Ovary (tissue), 9 donors: ENCODE measurements around the gene NRXN3. TPM values are rescaled to one million over a fixed set of nuclear protein-coding genes. Genes with fewer than 3 reads are reported as not detected.

Source experiments
- DNase-seq, 5 donors: peaks; one replicate each; pipeline ENCODE4 v3.0.0-alpha.2; 2019 to 2020
- H3K27ac ChIP-seq, 2 donors: fragments of 200-600 bp; one replicate each; pipeline versions ENCODE4 v1.5.1 to v1.8.0; 2019 to 2022
- H3K27me3 ChIP-seq: fragments of 200-600 bp; one replicate; pipeline ENCODE4 v1.8.0; 2022
- H3K36me3 ChIP-seq: fragments of 200-600 bp; sonication (generic); one replicate; pipeline ENCODE4 v1.5.1; 2019
- H3K4me1 ChIP-seq: one replicate; pipeline ENCODE4 v1.8.1; 2013; ENCODE audit warnings: mild to moderate bottlenecking, moderate library complexity; ENCODE audit not compliant: insufficient read depth
- H3K4me3 ChIP-seq: fragments of 200-600 bp; sonication (generic); one replicate; pipeline ENCODE4 v1.5.1; 2017
- H3K9me3 ChIP-seq, 2 donors: fragments of 200-600 bp in 1 of 2; sonication (generic) in 1 of 2; one replicate each; pipeline versions ENCODE4 v1.5.1 to v1.8.1; 2013 to 2019; ENCODE audit warnings: mild to moderate bottlenecking in 1 of 2, moderate library complexity in 1 of 2
- EP300 ChIP-seq: sonication (generic); formaldehyde crosslinking; IDR thresholded peaks from one replicate; pipeline ENCODE4 v1.6.1; 2017; ENCODE audit warnings: antibody characterized with exemption
- POLR2A ChIP-seq: fragments of 450-650 bp; IDR thresholded peaks from one replicate; pipeline ENCODE4 v1.6.1; 2017; ENCODE audit warnings: antibody characterized with exemption, mild to moderate bottlenecking, moderate library complexity
- WGBS, 3 donors: extraction: QIAGEN DNeasy Blood & Tissue Kit in 1 of 3; methylation state at CpG; one replicate each; pipeline versions ENCODE4 v1.1.5 to v1.1.7; 2013 to 2017; 5-methylcytosine and 5-hydroxymethylcytosine counted together
- intact Hi-C, 4 donors: fragments of 100-400 bp; cut with DNase I; formaldehyde crosslinking; loops; one replicate each; pipeline versions ENCODE4 v1.11.0 to v1.15.1; 2022 to 2023
- polyA plus RNA-seq, 2 donors: library from polyadenylated mRNA; stranded (reverse); fragments of 200-250 nt in 1 of 2; fragments of 350-450 nt in 1 of 2; fragmentation: Illumina TruSeq in 1 of 2; extraction: RNeasy Lipid Tissue Mini Kit (QIAGEN cat#74804) in 1 of 2; gene quantifications; one replicate each; pipeline ENCODE4 v1.2.3, GENCODE V29; 2013 to 2014
- total RNA-seq, 7 donors: library from RNA; depleted of rRNA in 2 of 7; stranded (reverse); fragments of >200 nt in 2 of 7; fragmentation: NEBNext Ultra II Directional in 3 of 7; extraction: Animal tissue kit (Norgen Biotek cat#: 25700) in 3 of 7; gene quantifications; one replicate each; pipeline versions ENCODE4 v1.1.0 to v1.2.4, GENCODE V29; 2016 to 2023
- TF ChIP-seq, protein P1 (sequence below), 3 donors: fragments of 450-650 bp in 2 of 3; fragments of 200-600 bp in 1 of 3; IDR thresholded peaks; one replicate each; pipeline versions ENCODE4 v1.5.1 to v1.8.0; 2016 to 2022; ENCODE audit warnings: antibody characterized with exemption in 3 of 3, mild to moderate bottlenecking in 1 of 3
- donor health status: DM: no; HTN: no; CAD: no; lungs with moderate emphysema.
- donor health status: DM: no; HTN: no; CAD: no.
- donor health status: Bipolar disorder and iron deficiency.
- donor health status: DM: yes; HTN: yes; CAD: no.
- donor health status: DM: no; HTN: no; CAD: no.
- donor health status: DM: yes; HTN: yes; CAD: no.

The NRXN3 gene
- total and polyA plus RNA-seq, 9 donors = 0.28 to 6.2 (median 0.82) TPM

DNA sequence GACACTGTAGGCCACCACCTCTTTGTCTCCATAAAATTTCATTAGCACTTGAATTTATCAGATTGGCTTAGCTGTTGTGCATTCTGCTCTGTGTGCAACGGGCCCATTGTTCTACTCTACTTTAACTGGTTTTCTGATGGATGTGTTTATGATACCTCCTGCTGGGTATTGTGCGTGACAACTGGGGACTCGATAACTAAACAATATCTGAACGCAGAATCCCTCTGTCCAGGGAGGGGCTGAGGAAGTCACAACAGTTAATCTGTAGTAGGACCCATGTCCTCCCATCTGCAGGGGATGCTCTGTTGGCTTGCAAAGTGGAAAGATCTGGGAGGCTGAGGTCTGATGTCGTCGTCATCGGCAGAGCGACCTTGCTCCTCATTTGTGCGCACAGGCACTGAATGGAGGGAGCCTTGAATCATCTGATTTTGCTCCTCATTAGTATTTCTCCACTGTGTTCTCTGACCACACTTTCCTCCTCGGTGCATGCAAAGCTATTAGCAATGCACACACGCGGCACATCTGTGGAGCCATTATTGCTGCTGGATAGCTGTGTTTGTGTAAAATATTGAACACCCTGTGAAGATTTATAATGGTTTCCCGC lies 422.5 kb downstream of the NRXN3 start:
- no peak overlapping the region for H3K27ac ChIP-seq
- TF ChIP-seq, protein P1, sequence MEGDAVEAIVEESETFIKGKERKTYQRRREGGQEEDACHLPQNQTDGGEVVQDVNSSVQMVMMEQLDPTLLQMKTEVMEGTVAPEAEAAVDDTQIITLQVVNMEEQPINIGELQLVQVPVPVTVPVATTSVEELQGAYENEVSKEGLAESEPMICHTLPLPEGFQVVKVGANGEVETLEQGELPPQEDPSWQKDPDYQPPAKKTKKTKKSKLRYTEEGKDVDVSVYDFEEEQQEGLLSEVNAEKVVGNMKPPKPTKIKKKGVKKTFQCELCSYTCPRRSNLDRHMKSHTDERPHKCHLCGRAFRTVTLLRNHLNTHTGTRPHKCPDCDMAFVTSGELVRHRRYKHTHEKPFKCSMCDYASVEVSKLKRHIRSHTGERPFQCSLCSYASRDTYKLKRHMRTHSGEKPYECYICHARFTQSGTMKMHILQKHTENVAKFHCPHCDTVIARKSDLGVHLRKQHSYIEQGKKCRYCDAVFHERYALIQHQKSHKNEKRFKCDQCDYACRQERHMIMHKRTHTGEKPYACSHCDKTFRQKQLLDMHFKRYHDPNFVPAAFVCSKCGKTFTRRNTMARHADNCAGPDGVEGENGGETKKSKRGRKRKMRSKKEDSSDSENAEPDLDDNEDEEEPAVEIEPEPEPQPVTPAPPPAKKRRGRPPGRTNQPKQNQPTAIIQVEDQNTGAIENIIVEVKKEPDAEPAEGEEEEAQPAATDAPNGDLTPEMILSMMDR (IDR thresholded peaks at IDR 0.05) = no peak
- TF ChIP-seq EP300 = no peak
- no peak for TF ChIP-seq POLR2A
- no peak overlapping the region for H3K4me3 ChIP-seq
- DNase-seq = no peak
- intact Hi-C loops = loop anchor here in 1 of 4 donors (10.0 kb wide), 1 partner anchor 548 kb away; no protein-coding TSS in a partner anchor
- H3K4me1 ChIP-seq = no peaks in the 10 kb centered on the region
- WGBS, 3 donors = 83 to 88% (median 84%) methylated on average over 13 of the region's 13 CpGs
- no peaks in the 10 kb centered on the region for H3K9me3 ChIP-seq
- no peaks in the 10 kb centered on the region for H3K27me3 ChIP-seq
- no peaks in the 10 kb centered on the region for H3K36me3 ChIP-seq

DNA sequence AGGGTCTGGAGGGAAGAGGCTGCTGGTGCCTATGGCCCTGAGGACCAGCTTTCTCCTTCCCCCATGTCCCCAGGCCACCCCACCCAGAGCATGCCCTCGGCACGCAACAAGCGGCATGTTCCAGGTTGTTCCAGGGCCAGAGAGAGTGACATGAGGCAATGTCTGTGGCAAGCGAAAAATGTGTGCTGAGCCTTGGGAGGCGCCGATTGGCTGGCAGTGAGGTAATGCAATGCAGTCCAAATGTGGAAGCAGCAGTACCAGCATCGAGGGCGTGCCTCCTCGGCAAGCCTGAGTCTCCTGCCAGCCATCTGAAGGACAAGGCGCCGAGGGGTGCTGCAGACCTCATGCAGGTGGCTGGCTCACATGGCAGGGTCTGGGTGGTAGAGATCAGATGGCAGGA lies 423.8 kb downstream of the NRXN3 start:
- TF ChIP-seq, protein P1 (IDR thresholded peaks at IDR 0.05) = no peak
- TF ChIP-seq POLR2A (no peak), EP300 (no peak)
- H3K9me3 ChIP-seq = no peaks in the 10 kb centered on the region
- no peaks in the 10 kb centered on the region for H3K36me3 ChIP-seq
- no peak overlapping the region for H3K4me3 ChIP-seq
- intact Hi-C loops = loop anchor here in 1 of 4 donors (10.0 kb wide), 1 partner anchor 549 kb away; no protein-coding TSS in a partner anchor
- 84 to 90% (median 89%) methylated on average over 11 of the region's 11 CpGs for WGBS, 3 donors
- H3K27ac ChIP-seq = no peak overlapping the region
- no peaks in the 10 kb centered on the region for H3K27me3 ChIP-seq
- no peaks in the 10 kb centered on the region for H3K4me1 ChIP-seq
- no peak for DNase-seq

DNA sequence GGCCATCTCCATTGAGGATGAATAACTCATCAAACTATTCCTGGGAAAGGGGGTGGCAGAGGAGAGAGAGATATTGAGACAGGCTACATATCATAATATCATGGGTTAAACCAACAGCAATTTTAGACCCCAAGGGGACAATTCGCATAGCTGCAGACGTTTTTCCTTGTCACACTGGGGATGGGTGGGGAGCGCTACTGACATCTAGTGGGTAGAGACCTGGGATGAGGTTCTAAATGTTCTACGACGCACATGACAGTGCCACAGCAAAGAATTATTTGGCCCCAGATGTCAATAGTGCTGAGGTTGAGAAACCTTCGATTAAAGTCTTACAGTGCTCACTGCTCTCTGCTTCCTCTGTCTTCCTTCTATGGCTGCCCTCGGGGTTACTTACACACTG lies 425.6 kb downstream of the NRXN3 start:
- Histone ChIP-seq H3K9me3 (no peaks in the 10 kb centered on the region), H3K36me3 (no peaks in the 10 kb centered on the region), H3K4me1 (no peaks in the 10 kb centered on the region), H3K27me3 (no peaks in the 10 kb centered on the region), H3K4me3 (no peak overlapping the region), H3K27ac (no peak overlapping the region)
- TF ChIP-seq EP300 (no peak), POLR2A (no peak)
- TF ChIP-seq, protein P1 (IDR thresholded peaks at IDR 0.05) = no peak
- no peak for DNase-seq
- intact Hi-C loops = loop anchor here in 1 of 4 donors (10.0 kb wide), 1 partner anchor 551 kb away; no protein-coding TSS in a partner anchor
- WGBS, 3 donors = 46 to 54% (median 50%) methylated on average over 7 of the region's 7 CpGs

DNA sequence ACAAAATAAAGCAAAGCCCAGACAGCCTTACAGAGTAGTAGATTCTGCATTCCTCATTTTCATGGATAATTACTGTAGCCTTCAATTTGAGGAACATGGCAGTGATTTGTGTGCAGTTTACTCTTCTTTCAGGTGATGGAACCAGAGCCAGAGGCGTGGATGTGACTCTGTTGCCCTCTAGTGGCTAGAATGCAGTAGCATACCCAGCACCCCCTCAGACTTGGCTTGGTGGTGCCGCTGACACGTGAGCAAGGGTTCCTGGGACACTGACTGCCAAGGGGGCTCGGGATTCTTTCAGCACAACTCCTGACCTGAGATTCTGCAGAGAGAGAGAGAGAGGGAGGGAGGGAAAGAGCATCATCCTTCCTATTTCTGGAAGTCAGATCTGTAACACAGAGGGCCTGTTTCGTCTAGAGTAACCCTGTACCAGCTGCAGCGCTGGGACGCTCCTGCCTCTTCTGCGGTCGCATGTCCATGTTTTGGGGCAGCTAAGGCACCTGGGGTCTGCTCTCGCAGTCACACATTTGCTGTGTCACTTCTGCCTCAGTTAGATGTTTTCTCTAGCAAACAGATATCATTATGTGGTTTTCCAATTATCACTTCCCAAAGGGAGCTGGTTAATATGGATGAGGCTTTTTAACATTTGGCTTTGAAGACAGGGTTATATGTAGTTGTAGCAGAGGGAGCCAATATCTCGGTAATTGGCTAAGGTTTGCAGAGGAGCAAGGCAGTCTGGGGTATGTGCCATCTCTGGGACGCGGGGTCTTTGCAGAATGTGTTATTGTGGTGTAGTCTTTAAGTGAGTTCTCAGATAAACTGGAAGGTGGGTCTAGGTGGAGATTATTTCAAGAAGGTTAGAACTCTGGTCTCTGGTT lies 428.1 kb downstream of the NRXN3 start:
- Histone ChIP-seq H3K4me1 (no peaks in the 10 kb centered on the region), H3K27me3 (no peaks in the 10 kb centered on the region), H3K9me3 (no peaks in the 10 kb centered on the region), H3K4me3 (no peak overlapping the region), H3K27ac (no peak overlapping the region), H3K36me3 (no peaks in the 10 kb centered on the region)
- WGBS, 3 donors = 36 to 44% (median 37%) methylated on average over 13 of the region's 13 CpGs
- peak in 4 of 5 donors; percentile 11 to 30 (median 16) for DNase-seq
- TF ChIP-seq, protein P1 (IDR thresholded peaks at IDR 0.05) = no peak
- no peak for TF ChIP-seq POLR2A
- TF ChIP-seq EP300 = no peak
- intact Hi-C loops = loop anchor here in 1 of 4 donors (10.0 kb wide), 1 partner anchor 553 kb away; no protein-coding TSS in a partner anchor
